Keratinocyte (primary cell): ENCODE measurements around the gene PADI1. TPM values are rescaled to one million over a fixed set of nuclear protein-coding genes. Genes with fewer than 3 reads are reported as not detected.

Experiments used
- DNase-seq: peaks from one replicate; pipeline ENCODE4 v3.0.0-alpha.2; 2011; ENCODE audit warnings: low read depth, missing footprints, low spot score
- FAIRE-seq: peaks from 2 replicates; lab custom pipeline; 2011; peaks lifted over from hg19 to GRCh38; lab: Jason Lieb, UNC
- H2AFZ ChIP-seq: 2 replicates; pipeline ENCODE4 v1.6.0; 2012; ENCODE audit warnings: low read length, control low read depth, inconsistent platforms; ENCODE audit not compliant: control insufficient read depth
- H3K27ac ChIP-seq: 2 replicates; pipeline ENCODE4 v1.5.1; 2011; ENCODE audit warnings: low read length; ENCODE audit not compliant: control insufficient read depth, insufficient read depth
- H3K27me3 ChIP-seq: 3 replicates; pipeline ENCODE4 v1.6.0; 2011; ENCODE audit warnings: low read length; ENCODE audit not compliant: control insufficient read depth, insufficient read depth; ENCODE audit errors: extremely low read depth
- H3K36me3 ChIP-seq, 2 experiments: 2 replicates in 1 of 2; 3 replicates in 1 of 2; pipeline ENCODE4 v1.5.1; 2011; ENCODE audit warnings: low read length in 2 of 2, mild to moderate bottlenecking in 1 of 2; ENCODE audit not compliant: control insufficient read depth in 2 of 2, insufficient read depth in 2 of 2; ENCODE audit errors: extremely low read depth in 1 of 2
- H3K4me1 ChIP-seq: 3 replicates; pipeline ENCODE4 v1.5.1; 2011; ENCODE audit warnings: low read length; ENCODE audit not compliant: control insufficient read depth, insufficient read depth; ENCODE audit errors: extremely low read depth
- H3K4me2 ChIP-seq: 3 replicates; pipeline ENCODE4 v1.6.0; 2011; ENCODE audit warnings: low read depth, low read length; ENCODE audit not compliant: control insufficient read depth, insufficient read depth; ENCODE audit errors: extremely low read depth
- H3K4me3 ChIP-seq, 3 experiments: fragments of 200-600 bp in 1 of 3; sonication (generic) in 1 of 3; 2 replicates in 2 of 3; 3 replicates in 1 of 3; pipeline ENCODE4 v1.5.1; 2011 to 2016; ENCODE audit warnings: low read length in 3 of 3, mild to moderate bottlenecking in 3 of 3, control low read depth in 2 of 3, inconsistent platforms in 1 of 3, low read depth in 1 of 3, mixed read lengths in 1 of 3, mixed run types in 1 of 3, moderate library complexity in 1 of 3; ENCODE audit not compliant: control insufficient read depth in 2 of 3, insufficient read depth in 2 of 3; ENCODE audit errors: extremely low read depth in 1 of 3
- H3K79me2 ChIP-seq: 2 replicates; pipeline ENCODE4 v1.6.0; 2012; ENCODE audit warnings: low read length; ENCODE audit not compliant: control insufficient read depth, insufficient read depth
- H3K9ac ChIP-seq: 3 replicates; pipeline ENCODE4 v1.6.0; 2011; ENCODE audit warnings: low read length; ENCODE audit not compliant: control insufficient read depth, insufficient read depth; ENCODE audit errors: extremely low read depth
- H3K9me1 ChIP-seq: 3 replicates; pipeline ENCODE4 v1.6.0; 2011; ENCODE audit warnings: low read length; ENCODE audit not compliant: control insufficient read depth, insufficient read depth; ENCODE audit errors: extremely low read depth
- H3K9me3 ChIP-seq: 2 replicates; pipeline ENCODE4 v1.5.1; 2012; ENCODE audit warnings: low read depth, low read length; ENCODE audit not compliant: control insufficient read depth
- H4K20me1 ChIP-seq: 3 replicates; pipeline ENCODE4 v1.6.0; 2011; ENCODE audit warnings: low read length; ENCODE audit not compliant: control insufficient read depth, insufficient read depth; ENCODE audit errors: extremely low read depth
- CTCF ChIP-seq, 3 experiments: IDR thresholded peaks in 1 of 3; conservative IDR thresholded peaks in 1 of 3; optimal IDR thresholded peaks in 1 of 3; 2 replicates in 2 of 3; 3 replicates in 1 of 3; pipeline versions ENCODE3 to v1.5.1; 2011; ENCODE audit warnings: low read length in 3 of 3, mild to moderate bottlenecking in 3 of 3, moderate library complexity in 2 of 3, control low read depth in 1 of 3, inconsistent platforms in 1 of 3; ENCODE audit not compliant: insufficient read depth in 2 of 3; ENCODE audit errors: extremely low read depth in 1 of 3
- EZH2 ChIP-seq: IDR thresholded peaks from one replicate; pipeline ENCODE4 v1.6.1; 2012; ENCODE audit warnings: inconsistent platforms, mild to moderate bottlenecking, low read length, moderate library complexity
- dilution Hi-C: fragments of 300-500 bp; cut with MboI; formaldehyde crosslinking; loops from one replicate; pipeline ENCODE4 v1.7.0; 2020; ENCODE audit warnings: low sequenced_read_pairs; ENCODE audit not compliant: extremely low pct_ligation_motif_present
- polyA plus RNA-seq, 5 experiments: library from polyadenylated mRNA; depleted of rRNA in 3 of 5; stranded (reverse) in 3 of 5; stranded (forward) in 1 of 5; unstranded in 1 of 5; fragments of >200 nt; gene quantifications; 1 replicate in 1 of 5; 2 replicates in 3 of 5; 3 replicates in 1 of 5; pipeline versions ENCODE4 v1.2.1 to v1.2.3, GENCODE V29; 2011 to 2012; ENCODE audit warnings: missing spikeins in 2 of 5, low read depth in 1 of 5, low replicate concordance in 1 of 5

The PADI1 gene
- polyA plus RNA-seq, 1 donor (not counting 4 experiments of a cell fraction or from before 2014, with no cell fraction given): 0.96 TPM

GRCh38 chr1:17222557-17222956, 17.6 kb downstream of the PADI1 start:
- H3K4me1 ChIP-seq: peaks cover 8% of the 10 kb centered on the region
- no peak overlapping the region for H3K9ac ChIP-seq
- no peaks in the 10 kb centered on the region for H4K20me1 ChIP-seq
- DNase-seq (no peak), FAIRE-seq (no peak)
- H3K27me3 ChIP-seq: no peaks in the 10 kb centered on the region
- dilution Hi-C loops: no loop called here
- H2AFZ ChIP-seq: no peak overlapping the region
- H3K36me3 ChIP-seq: no peaks in the 10 kb centered on the region
- no peak overlapping the region for H3K27ac ChIP-seq
- H3K9me3 ChIP-seq: no peaks in the 10 kb centered on the region
- no peak overlapping the region for H3K4me3 ChIP-seq
- H3K4me2 ChIP-seq: no peak overlapping the region
- TF ChIP-seq CTCF (optimal IDR thresholded peaks at IDR 0.05 in 1 of 3, IDR thresholded peaks at IDR 0.05 in 1 of 3, conservative IDR thresholded peaks at IDR 0.05 in 1 of 3; ENCODE audit: extremely low read depth in 1 of 3, insufficient read depth in 2 of 3, low read length in 3 of 3): no peak
- no peak for TF ChIP-seq EZH2
- no peaks in the 10 kb centered on the region for H3K79me2 ChIP-seq
- H3K9me1 ChIP-seq: no peaks in the 10 kb centered on the region

- no peak for TF ChIP-seq EZH2
- TF ChIP-seq CTCF (optimal IDR thresholded peaks at IDR 0.05 in 1 of 3, IDR thresholded peaks at IDR 0.05 in 1 of 3, conservative IDR thresholded peaks at IDR 0.05 in 1 of 3; ENCODE audit: extremely low read depth in 1 of 3, insufficient read depth in 2 of 3, low read length in 3 of 3): no peak
- dilution Hi-C loops: no loop called here
- Histone ChIP-seq H3K9ac (no peak overlapping the region), H3K9me1 (no peaks in the 10 kb centered on the region), H3K27me3 (no peaks in the 10 kb centered on the region), H3K27ac (no peak overlapping the region), H3K9me3 (no peaks in the 10 kb centered on the region), H2AFZ (no peak overlapping the region), H3K4me1 (peaks cover 8% of the 10 kb centered on the region), H3K79me2 (no peaks in the 10 kb centered on the region), H4K20me1 (no peaks in the 10 kb centered on the region), H3K4me2 (no peak overlapping the region), H3K4me3 (no peak overlapping the region), H3K36me3 (no peaks in the 10 kb centered on the region)
- DNase-seq (no peak), FAIRE-seq (no peak)
Measured at GRCh38 chr1:17224434-17224833, 19.5 kb downstream of the PADI1 start.
